Hepatocyte (in vitro differentiated cells): ENCODE measurements around the gene BBIP1. TPM values are rescaled to one million over a fixed set of nuclear protein-coding genes. Genes with fewer than 3 reads are reported as not detected.

ENCODE experiments used
- DNase-seq: peaks from one replicate; pipeline ENCODE4 v3.0.0-alpha.2; 2016; ENCODE audit warnings: low spot score
- H2AFZ ChIP-seq: fragments of 200-600 bp; sonication (generic); 2 replicates; pipeline ENCODE4 v1.6.0; 2016; ENCODE audit warnings: antibody characterized with exemption, mild to moderate bottlenecking
- H3K27ac ChIP-seq: fragments of 200-600 bp; sonication (generic); 2 replicates; pipeline ENCODE4 v1.5.1; 2016; ENCODE audit warnings: mild to moderate bottlenecking
- H3K27me3 ChIP-seq: fragments of 200-600 bp; sonication (generic); 2 replicates; pipeline ENCODE4 v1.6.1; 2016
- H3K36me3 ChIP-seq: fragments of 200-600 bp; sonication (generic); replicated peaks from 2 replicates; pipeline ENCODE4 v1.5.1; 2016; ENCODE audit warnings: low read depth; ENCODE audit not compliant: insufficient read depth
- H3K4me1 ChIP-seq: fragments of 200-600 bp; sonication (generic); 2 replicates; pipeline ENCODE4 v1.5.1; 2016; ENCODE audit warnings: mild to moderate bottlenecking, moderate library complexity; ENCODE audit not compliant: insufficient read depth
- H3K4me2 ChIP-seq: fragments of 200-600 bp; sonication (generic); 2 replicates; pipeline ENCODE4 v1.6.0; 2016
- H3K4me3 ChIP-seq: fragments of 200-600 bp; sonication (generic); 2 replicates; pipeline ENCODE4 v1.5.1; 2016; ENCODE audit warnings: mild to moderate bottlenecking
- H3K79me2 ChIP-seq: fragments of 200-600 bp; sonication (generic); 2 replicates; pipeline ENCODE4 v1.6.0; 2017; ENCODE audit warnings: mild to moderate bottlenecking
- H3K9me2 ChIP-seq: fragments of 200-600 bp; sonication (generic); replicated peaks from 2 replicates; pipeline ENCODE4 v1.6.0; 2017; ENCODE audit warnings: mild to moderate bottlenecking; ENCODE audit not compliant: insufficient read depth
- H3K9me3 ChIP-seq: fragments of 200-600 bp; sonication (generic); 2 replicates; pipeline ENCODE4 v1.5.1; 2016; ENCODE audit warnings: low read depth, mild to moderate bottlenecking
- H4K20me1 ChIP-seq: fragments of 200-600 bp; sonication (generic); 2 replicates; pipeline ENCODE4 v1.6.0; 2016; ENCODE audit warnings: mild to moderate bottlenecking; ENCODE audit not compliant: insufficient read depth, poor library complexity, severe bottlenecking
- CTCF ChIP-seq: fragments of 200-600 bp; sonication (generic); IDR thresholded peaks from 2 replicates; pipeline ENCODE4 v1.5.1; 2016; ENCODE audit warnings: antibody characterized with exemption, mild to moderate bottlenecking; ENCODE audit not compliant: poor library complexity
- EZH2 ChIP-seq: fragments of 200-600 bp; sonication (generic); IDR thresholded peaks from 2 replicates; pipeline ENCODE4 v1.6.1; 2016; ENCODE audit warnings: antibody characterized with exemption, mild to moderate bottlenecking, borderline replicate concordance
- EZH2phosphoT487 ChIP-seq: fragments of 200-600 bp; sonication (generic); IDR thresholded peaks from one replicate; pipeline ENCODE4 v1.6.1; 2018; ENCODE audit warnings: antibody characterized with exemption, mild to moderate bottlenecking, low read depth, moderate library complexity; ENCODE audit not compliant: unreplicated experiment, severe bottlenecking
- WGBS: methylation state at CpG from one replicate; pipeline ENCODE4 v1.1.6; 2016; ENCODE audit warnings: low lambda C conversion rate; ENCODE audit errors: missing lambda C conversion rate; 5-methylcytosine and 5-hydroxymethylcytosine counted together
- polyA plus RNA-seq: library from polyadenylated mRNA; unstranded; fragments of >200 nt; fragmentation: Nextera tagmentation; extraction: Ambion mirVana; gene quantifications from 2 replicates; pipeline ENCODE4 v1.2.1, GENCODE V29; 2016
- total RNA-seq: library from RNA; depleted of rRNA; stranded (reverse); fragments of >200 nt; gene quantifications from 2 replicates; pipeline ENCODE4 v1.2.3, GENCODE V29; 2014

Gene BBIP1
- total and polyA plus RNA-seq, 2 experiments from 2014 or later: 21.5 to 47.9 TPM

- Histone ChIP-seq H3K9me2 (no peaks in the 10 kb centered on the region), H3K27me3 (no peaks in the 10 kb centered on the region), H3K4me3 (no peak overlapping the region), H2AFZ (no peak overlapping the region), H3K4me1 (peaks cover 8% of the 10 kb centered on the region), H3K9me3 (no peaks in the 10 kb centered on the region), H3K36me3 (no peaks in the 10 kb centered on the region), H3K4me2 (peak overlapping the region; percentile 34), H3K79me2 (peaks cover 87% of the 10 kb centered on the region), H3K27ac (no peak overlapping the region), H4K20me1 (peaks cover 85% of the 10 kb centered on the region)
- WGBS: 48% methylated on average over 2 of the region's 2 CpGs
- TF ChIP-seq EZH2phosphoT487 (no peak), EZH2 (no peak), CTCF (no peak)
- peak; percentile 23 for DNase-seq
These were observed 5.0 kb upstream of the BBIP1 start for GRCh38 chr10:110923856-110924493.

- H3K4me1 ChIP-seq: peaks cover 15% of the 10 kb centered on the region
- 2% methylated on average over 23 of the region's 44 CpGs for WGBS
- H3K4me2 ChIP-seq: peak overlapping the region; percentile 79
- peaks cover 50% of the 10 kb centered on the region for H4K20me1 ChIP-seq
- H2AFZ ChIP-seq: no peak overlapping the region
- peak overlapping the region; percentile 54 for H3K4me3 ChIP-seq
- H3K9me2 ChIP-seq: no peaks in the 10 kb centered on the region
- TF ChIP-seq EZH2phosphoT487 (no peak), EZH2 (no peak), CTCF (no peak)
- DNase-seq: peak; percentile 52
- H3K27me3 ChIP-seq: no peaks in the 10 kb centered on the region
- H3K79me2 ChIP-seq: peaks cover 65% of the 10 kb centered on the region
- peak overlapping the region; percentile 94 for H3K27ac ChIP-seq
- no peaks in the 10 kb centered on the region for H3K36me3 ChIP-seq
- no peaks in the 10 kb centered on the region for H3K9me3 ChIP-seq
These were observed 1.2 kb upstream of the BBIP1 start for GRCh38 chr10:110919971-110920881.

GRCh38 chr10:110919349-110919931 lies 460 bp upstream of the BBIP1 start, which contains the start of gene SHOC2:
Gene SHOC2, plus strand, starts transcription at chr10:110919604. Its CDS starts 44,755 bp downstream, at chr10:110964359.
- H4K20me1 ChIP-seq: peaks cover 42% of the 10 kb centered on the region
- peak within 1 kb of the TSS; percentile 55 for H3K4me3 ChIP-seq
- H3K9me3 ChIP-seq: no peaks in the 10 kb centered on the region
- WGBS: 2% methylated on average over 30 of the region's 61 CpGs
- H3K36me3 ChIP-seq: no peaks in the 10 kb centered on the region
- peak; percentile 89 for DNase-seq
- peak within 1 kb of the TSS; percentile 56 for H2AFZ ChIP-seq
- no peaks in the 10 kb centered on the region for H3K27me3 ChIP-seq
- H3K9me2 ChIP-seq: no peaks in the 10 kb centered on the region
- H3K79me2 ChIP-seq: peaks cover 57% of the 10 kb centered on the region
- peaks cover 15% of the 10 kb centered on the region for H3K4me1 ChIP-seq
- H3K27ac ChIP-seq: peak within 1 kb of the TSS; percentile 96
- H3K4me2 ChIP-seq: peak within 1 kb of the TSS; percentile 82
- TF ChIP-seq EZH2phosphoT487 (no peak), EZH2 (no peak), CTCF (peak; percentile 29)
